A673 (cell line): ENCODE data around the gene TARBP2. TPM values are rescaled to one million over a fixed set of nuclear protein-coding genes. Genes with fewer than 3 reads are reported as not detected.
A peak's percentile ranks its signal among the peaks of the same experiment; 100 is the strongest.

Experiments
- BruUV-seq: library from RNA; stranded (reverse); fragments of 400-500 nt; replicated peaks from 2 replicates; lab custom pipeline; 2021; lab: Mats Ljungman, UMichigan
- CTCF ChIA-PET: fragments of 300-600 bp; sonication (Branson Sonifier 250); formaldehyde crosslinking; loops from one replicate; lab custom pipeline; 2022; ENCODE audit warnings: antibody characterized with exemption; lab: Charles Lee
- POLR2A ChIA-PET: fragments of 300-600 bp; sonication (Branson Sonifier 250); formaldehyde crosslinking; loops from one replicate; lab custom pipeline; 2022; ENCODE audit warnings: antibody characterized with exemption; ENCODE audit not compliant: low non-redundant PET; lab: Charles Lee
- DNase-seq: peaks from one replicate; pipeline ENCODE4 v3.0.0-alpha.2; 2015; ENCODE audit warnings: low spot score
- H3K27ac ChIP-seq: fragments of 200-600 bp; sonication (generic); 2 replicates; pipeline ENCODE4 v1.5.1; 2016; ENCODE audit warnings: mixed run types, low read depth, mild to moderate bottlenecking, mixed read lengths, antibody characterized with exemption, low read length; ENCODE audit not compliant: poor library complexity, severe bottlenecking
- H3K27me3 ChIP-seq: fragments of 200-600 bp; sonication (generic); replicated peaks from 2 replicates; pipeline ENCODE4 v1.6.1; 2017; ENCODE audit warnings: mixed run types, low read depth, mild to moderate bottlenecking, mixed read lengths, antibody characterized with exemption, low read length; ENCODE audit not compliant: insufficient read depth, poor library complexity
- H3K36me3 ChIP-seq: fragments of 200-600 bp; sonication (generic); 2 replicates; pipeline ENCODE4 v1.6.1; 2016; ENCODE audit warnings: mixed run types, mild to moderate bottlenecking, mixed read lengths, antibody characterized with exemption, low read length; ENCODE audit not compliant: insufficient read depth, poor library complexity, severe bottlenecking
- H3K4me1 ChIP-seq: fragments of 200-600 bp; sonication (generic); 2 replicates; pipeline ENCODE4 v1.6.1; 2017; ENCODE audit warnings: mixed run types, mild to moderate bottlenecking, mixed read lengths, antibody characterized with exemption, low read length; ENCODE audit not compliant: insufficient read depth, poor library complexity, severe bottlenecking
- H3K4me3 ChIP-seq: fragments of 200-600 bp; sonication (generic); 2 replicates; pipeline ENCODE4 v1.5.1; 2016; ENCODE audit warnings: low read depth, mixed run types, mild to moderate bottlenecking, mixed read lengths, low read length; ENCODE audit not compliant: poor library complexity, severe bottlenecking
- H3K9me3 ChIP-seq: fragments of 200-600 bp; sonication (generic); 2 replicates; pipeline ENCODE4 v1.6.1; 2016; ENCODE audit warnings: mixed run types, low read depth, mild to moderate bottlenecking, mixed read lengths, antibody characterized with exemption, low read length; ENCODE audit not compliant: poor library complexity, severe bottlenecking
- EZH2 ChIP-seq: fragments of 200-600 bp; sonication (generic); IDR thresholded peaks from 2 replicates; pipeline ENCODE4 v1.6.1; 2017; ENCODE audit warnings: borderline replicate concordance, low read depth, mild to moderate bottlenecking, mixed read lengths, antibody characterized with exemption, low read length; ENCODE audit not compliant: poor library complexity, severe bottlenecking
- intact Hi-C: fragments of 100-400 bp; cut with micrococcal nuclease; formaldehyde crosslinking; loops from one replicate; pipeline ENCODE4 v1.10.0; 2022; ENCODE audit not compliant: unreplicated experiment
- total RNA-seq: library from RNA; stranded (reverse); gene quantifications from 2 replicates; pipeline ENCODE4 v1.2.3, GENCODE V29; 2021
- TF ChIP-seq, protein P1 (sequence below): fragments of 300-800, 200-600 bp; sonication (generic); conservative IDR thresholded peaks from 2 replicates; pipeline ENCODE4 v1.5.1; 2017; ENCODE audit warnings: low read depth, mild to moderate bottlenecking, antibody characterized with exemption, low read length, moderate library complexity, mixed read lengths

The TARBP2 gene
- total RNA-seq, 1 experiment from 2014 or later: 70.9 TPM

DNA sequence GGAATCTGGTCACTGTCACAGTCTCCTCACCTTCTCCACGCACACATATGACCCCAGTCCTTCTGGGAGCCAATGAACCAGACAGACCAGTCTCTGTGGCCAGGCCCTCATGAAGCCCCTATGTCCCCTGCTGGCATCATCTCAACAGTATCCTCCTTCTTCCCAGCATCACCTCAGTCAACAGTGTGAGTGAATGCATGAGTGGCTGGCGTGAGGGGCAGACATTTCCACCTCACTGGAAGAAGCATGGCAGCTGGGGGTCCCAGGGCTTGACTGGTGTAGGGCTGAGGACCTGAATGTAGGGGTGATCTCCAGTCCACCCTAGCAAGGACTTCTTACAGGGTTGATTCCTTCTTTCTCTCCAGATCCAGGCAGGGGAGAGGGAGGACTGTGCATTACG, 3.6 kb upstream of the TARBP2 start:
- CTCF ChIA-PET: no interaction called here
- H3K36me3 ChIP-seq: no peaks in the 10 kb centered on the region
- H3K4me3 ChIP-seq: no peak overlapping the region
- TF ChIP-seq EZH2: no peak
- TF ChIP-seq, protein P1, sequence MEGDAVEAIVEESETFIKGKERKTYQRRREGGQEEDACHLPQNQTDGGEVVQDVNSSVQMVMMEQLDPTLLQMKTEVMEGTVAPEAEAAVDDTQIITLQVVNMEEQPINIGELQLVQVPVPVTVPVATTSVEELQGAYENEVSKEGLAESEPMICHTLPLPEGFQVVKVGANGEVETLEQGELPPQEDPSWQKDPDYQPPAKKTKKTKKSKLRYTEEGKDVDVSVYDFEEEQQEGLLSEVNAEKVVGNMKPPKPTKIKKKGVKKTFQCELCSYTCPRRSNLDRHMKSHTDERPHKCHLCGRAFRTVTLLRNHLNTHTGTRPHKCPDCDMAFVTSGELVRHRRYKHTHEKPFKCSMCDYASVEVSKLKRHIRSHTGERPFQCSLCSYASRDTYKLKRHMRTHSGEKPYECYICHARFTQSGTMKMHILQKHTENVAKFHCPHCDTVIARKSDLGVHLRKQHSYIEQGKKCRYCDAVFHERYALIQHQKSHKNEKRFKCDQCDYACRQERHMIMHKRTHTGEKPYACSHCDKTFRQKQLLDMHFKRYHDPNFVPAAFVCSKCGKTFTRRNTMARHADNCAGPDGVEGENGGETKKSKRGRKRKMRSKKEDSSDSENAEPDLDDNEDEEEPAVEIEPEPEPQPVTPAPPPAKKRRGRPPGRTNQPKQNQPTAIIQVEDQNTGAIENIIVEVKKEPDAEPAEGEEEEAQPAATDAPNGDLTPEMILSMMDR: no peak
- POLR2A ChIA-PET: interaction anchor here (0.7 kb wide), 1 partner anchor 128 kb away, joined by 3 read pairs; the partner anchor contains the start of gene ATF7
- no peaks in the 10 kb centered on the region for H3K27me3 ChIP-seq
- no peak overlapping the region for H3K27ac ChIP-seq
- no TSS peak for BruUV-seq
- DNase-seq: no peak
- H3K9me3 ChIP-seq: no peaks in the 10 kb centered on the region
- peaks cover 33% of the 10 kb centered on the region for H3K4me1 ChIP-seq
- intact Hi-C loops: no loop called here

DNA sequence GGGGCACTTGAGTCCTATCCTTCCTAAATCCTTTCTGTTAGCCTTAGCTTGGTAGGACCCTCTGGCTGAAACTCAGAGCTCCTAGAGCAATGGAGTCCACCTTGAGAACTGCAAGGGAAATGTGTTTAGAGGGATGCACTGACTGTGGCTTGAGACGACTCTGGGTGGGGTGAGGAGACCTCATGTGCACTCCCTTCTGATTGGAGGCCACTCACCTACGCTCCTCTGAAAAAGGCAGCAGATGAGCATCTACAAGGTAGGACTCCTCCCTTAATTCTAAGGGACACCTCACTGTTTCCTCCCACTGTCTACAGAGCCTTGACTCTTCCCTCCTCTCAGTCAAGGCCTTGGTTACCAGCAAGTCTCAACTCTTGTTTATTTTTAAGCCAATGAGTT, 2.9 kb upstream of the TARBP2 start:
- Histone ChIP-seq H3K36me3 (no peaks in the 10 kb centered on the region), H3K9me3 (no peaks in the 10 kb centered on the region), H3K27me3 (no peaks in the 10 kb centered on the region), H3K4me1 (peaks cover 37% of the 10 kb centered on the region), H3K27ac (no peak overlapping the region), H3K4me3 (peak overlapping the region; percentile 54)
- CTCF ChIA-PET: interaction anchor here (0.6 kb wide), 1 partner anchor 445 kb away, joined by 3 read pairs; no protein-coding TSS in a partner anchor
- BruUV-seq: no TSS peak
- POLR2A ChIA-PET: no interaction called here
- intact Hi-C loops: no loop called here
- no peak for DNase-seq
- TF ChIP-seq, protein P1: no peak
- TF ChIP-seq EZH2: no peak

DNA sequence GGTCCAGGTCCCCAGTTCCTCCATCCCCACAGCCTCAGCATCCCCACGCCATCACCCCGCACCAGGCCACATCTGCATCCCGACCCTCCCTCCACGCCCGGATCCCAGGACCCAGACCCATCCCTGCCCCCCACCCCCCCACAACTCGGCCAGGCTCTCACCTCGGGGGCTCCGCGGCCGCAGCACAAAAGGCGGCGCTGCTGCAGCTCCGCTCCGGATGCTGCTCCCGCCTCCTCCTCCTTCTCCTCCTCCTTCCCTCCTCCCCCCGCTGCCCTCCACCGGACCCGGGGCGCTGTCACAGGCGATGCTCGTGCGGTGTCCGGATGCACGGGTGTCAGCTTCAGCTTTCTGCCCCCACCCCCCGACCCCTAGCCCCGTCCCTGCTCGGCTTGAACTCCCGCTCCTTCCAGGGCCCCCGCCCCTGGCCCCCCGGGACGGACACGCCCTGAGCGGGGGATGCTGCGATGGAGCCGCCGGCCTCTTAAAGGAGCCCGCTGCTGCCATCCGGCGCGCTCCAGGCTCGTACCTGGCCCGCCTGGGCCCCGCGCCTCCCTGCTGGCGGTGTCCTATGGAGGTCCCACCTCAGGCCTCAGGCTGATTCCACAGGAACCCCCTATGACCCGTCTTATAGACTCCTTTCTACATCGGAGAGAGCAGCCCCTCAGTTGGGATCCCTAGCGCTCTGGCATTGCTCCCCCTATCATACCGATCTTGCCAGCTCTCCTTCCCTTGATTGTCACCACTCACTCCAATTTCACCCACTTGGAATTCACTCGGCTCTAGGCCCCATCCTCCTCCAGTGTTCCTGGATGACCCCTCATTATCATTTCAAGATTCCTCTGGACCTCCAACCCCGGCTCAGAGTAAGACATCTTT, 1.6 kb upstream of the TARBP2 start, which contains the start of gene MAP3K12:
TSS of gene MAP3K12 (minus strand) at position 193 of the 876 bp plus-strand sequence. CDS start 12,067 bp downstream, outside the sequence.
- TF ChIP-seq, protein P1: no peak
- no peak for TF ChIP-seq EZH2
- BruUV-seq: no TSS peak
- Histone ChIP-seq H3K4me3 (peak within 1 kb of the TSS; percentile 54), H3K27ac (peak within 1 kb of the TSS; percentile 98), H3K4me1 (peaks cover 37% of the 10 kb centered on the region), H3K9me3 (no peaks in the 10 kb centered on the region), H3K36me3 (peaks cover 11% of the 10 kb centered on the region), H3K27me3 (no peaks in the 10 kb centered on the region)
- peak; percentile 66 for DNase-seq
- intact Hi-C loops: loop anchor here (2.0 to 10.0 kb wide), 2 partner anchors 175 to 775 kb away; no protein-coding TSS in a partner anchor
- ChIA-PET CTCF (no interaction called here), POLR2A (no interaction called here)
